GM06990 (cell line): ENCODE results near the gene NKAIN4.

Experiments
- DNase-seq: peaks from one replicate; pipeline ENCODE4 v3.0.0-alpha.2; 2011; ENCODE audit not compliant: insufficient read length; ENCODE audit errors: extremely low read depth
- H3K27me3 ChIP-seq: replicated peaks from 2 replicates; pipeline ENCODE4 v1.6.0; 2011; ENCODE audit warnings: low read length; ENCODE audit not compliant: control insufficient read depth, insufficient read depth
- H3K36me3 ChIP-seq: 2 replicates; pipeline ENCODE4 v1.5.1; 2011; ENCODE audit warnings: low read length; ENCODE audit not compliant: control insufficient read depth, insufficient read depth
- H3K4me3 ChIP-seq: replicated peaks from 2 replicates; pipeline ENCODE4 v1.5.1; 2011; ENCODE audit warnings: low read depth, mild to moderate bottlenecking, control low read depth, low read length
- TF ChIP-seq, protein P1 (sequence below): IDR thresholded peaks from 2 replicates; pipeline ENCODE4 v1.5.1; 2011; ENCODE audit warnings: low read length, control low read depth, mild to moderate bottlenecking, inconsistent platforms; ENCODE audit not compliant: insufficient read depth, poor library complexity, severe bottlenecking

NKAIN4 gene

GRCh38 chr20:63215101-63216040 is 38.9 kb downstream of the NKAIN4 start:
- Histone ChIP-seq H3K27me3 (no peaks in the 10 kb centered on the region; the same call in 1 of the 2 replicates), H3K4me3 (peak overlapping the region; percentile 84), H3K36me3 (peaks cover 15% of the 10 kb centered on the region)
- no peak for DNase-seq
- TF ChIP-seq, protein P1, sequence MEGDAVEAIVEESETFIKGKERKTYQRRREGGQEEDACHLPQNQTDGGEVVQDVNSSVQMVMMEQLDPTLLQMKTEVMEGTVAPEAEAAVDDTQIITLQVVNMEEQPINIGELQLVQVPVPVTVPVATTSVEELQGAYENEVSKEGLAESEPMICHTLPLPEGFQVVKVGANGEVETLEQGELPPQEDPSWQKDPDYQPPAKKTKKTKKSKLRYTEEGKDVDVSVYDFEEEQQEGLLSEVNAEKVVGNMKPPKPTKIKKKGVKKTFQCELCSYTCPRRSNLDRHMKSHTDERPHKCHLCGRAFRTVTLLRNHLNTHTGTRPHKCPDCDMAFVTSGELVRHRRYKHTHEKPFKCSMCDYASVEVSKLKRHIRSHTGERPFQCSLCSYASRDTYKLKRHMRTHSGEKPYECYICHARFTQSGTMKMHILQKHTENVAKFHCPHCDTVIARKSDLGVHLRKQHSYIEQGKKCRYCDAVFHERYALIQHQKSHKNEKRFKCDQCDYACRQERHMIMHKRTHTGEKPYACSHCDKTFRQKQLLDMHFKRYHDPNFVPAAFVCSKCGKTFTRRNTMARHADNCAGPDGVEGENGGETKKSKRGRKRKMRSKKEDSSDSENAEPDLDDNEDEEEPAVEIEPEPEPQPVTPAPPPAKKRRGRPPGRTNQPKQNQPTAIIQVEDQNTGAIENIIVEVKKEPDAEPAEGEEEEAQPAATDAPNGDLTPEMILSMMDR = peak; percentile 52

GRCh38 chr20:63214514-63214913 is 39.7 kb downstream of the NKAIN4 start:
- Histone ChIP-seq H3K36me3 (peaks cover 21% of the 10 kb centered on the region), H3K27me3 (no peaks in the 10 kb centered on the region), H3K4me3 (peak overlapping the region; percentile 84)
- TF ChIP-seq, protein P1 = no peak
- DNase-seq = no peak

GRCh38 chr20:63212792-63213191 is 41.5 kb downstream of the NKAIN4 start:
- DNase-seq = no peak
- Histone ChIP-seq H3K4me3 (no peak overlapping the region), H3K27me3 (no peaks in the 10 kb centered on the region), H3K36me3 (peaks cover 26% of the 10 kb centered on the region)
- TF ChIP-seq, protein P1 = no peak

GRCh38 chr20:63212393-63212730 is 41.9 kb downstream of the NKAIN4 start:
- TF ChIP-seq, protein P1 = no peak
- Histone ChIP-seq H3K27me3 (no peaks in the 10 kb centered on the region), H3K4me3 (no peak overlapping the region), H3K36me3 (peaks cover 26% of the 10 kb centered on the region)
- no peak for DNase-seq

GRCh38 chr20:63210011-63210605 is 44.2 kb downstream of the NKAIN4 start:
- Histone ChIP-seq H3K4me3 (no peak overlapping the region), H3K27me3 (no peaks in the 10 kb centered on the region), H3K36me3 (peaks cover 34% of the 10 kb centered on the region)
- TF ChIP-seq, protein P1 = no peak
- DNase-seq = no peak
